GM12878 (cell line): ENCODE results near the gene OCRL. TPM values are rescaled to one million over a fixed set of nuclear protein-coding genes. Genes with fewer than 3 reads are reported as not detected.

Experiments
- ATAC-seq: fragments of 200-7000 bp; cut with Tn5 transposase; 3 replicates; pipeline ENCODE4 v1.9.1; 2020; ENCODE audit warnings: mild to moderate bottlenecking, moderate library complexity
- BruUV-seq: library from RNA; stranded (reverse); fragments of 400-500 nt; replicated peaks from 2 replicates; lab custom pipeline; 2021; lab: Mats Ljungman, UMichigan
- CTCF ChIA-PET: fragments of 300-600 bp; sonication (Branson Sonifier 250); formaldehyde crosslinking; extraction: SDS; loops from one replicate; lab custom pipeline; 2021; ENCODE audit warnings: inconsistent platforms; lab: Yijun Ruan, JAX
- POLR2A ChIA-PET: fragments of 350-600 bp; formaldehyde crosslinking; extraction: SDS; loops from one replicate; lab custom pipeline; 2021; ENCODE audit warnings: inconsistent platforms; lab: Charles Lee
- RAD21 ChIA-PET: fragments of 300-600 bp; sonication (Branson Sonifier 250); formaldehyde crosslinking; loops from one replicate; lab custom pipeline; 2023; ENCODE audit warnings: antibody characterized with exemption; ENCODE audit not compliant: unreplicated experiment; lab: Charles Lee
- SMC1A ChIA-PET: fragments of 300-600 bp; sonication (Branson Sonifier 250); formaldehyde crosslinking; loops from one replicate; lab custom pipeline; 2023; ENCODE audit not compliant: unreplicated experiment, uncharacterized antibody; lab: Charles Lee
- DNase-seq: peaks from one replicate; pipeline ENCODE4 v3.0.0-alpha.2; 2011; ENCODE audit warnings: low read depth, low spot score
- FAIRE-seq: peaks from 3 replicates; lab custom pipeline; 2011; peaks lifted over from hg19 to GRCh38; lab: Jason Lieb, UNC
- H2AFZ ChIP-seq: 2 replicates; pipeline ENCODE4 v1.6.0; 2011; ENCODE audit warnings: low read depth, low read length, control low read depth; ENCODE audit not compliant: control insufficient read depth
- H3K27ac ChIP-seq: 2 replicates; pipeline ENCODE4 v1.5.1; 2011; ENCODE audit warnings: control low read depth; ENCODE audit not compliant: control insufficient read depth, insufficient read depth
- H3K27me3 ChIP-seq, 2 experiments: replicated peaks in 1 of 2; 2 replicates each; pipeline versions ENCODE4 v1.6.0 to v1.6.1; 2011; ENCODE audit warnings: low read length in 1 of 2; ENCODE audit not compliant: control insufficient read depth in 2 of 2, insufficient read depth in 2 of 2
- H3K36me3 ChIP-seq, 2 experiments: 2 replicates each; pipeline ENCODE4 v1.5.1; 2011; ENCODE audit warnings: low read length in 1 of 2; ENCODE audit not compliant: control insufficient read depth in 2 of 2, insufficient read depth in 2 of 2
- H3K4me1 ChIP-seq: 2 replicates; pipeline ENCODE4 v1.6.1; 2011; ENCODE audit warnings: mild to moderate bottlenecking, low read length, moderate library complexity, mixed read lengths; ENCODE audit not compliant: control insufficient read depth, insufficient read depth
- H3K4me2 ChIP-seq: 2 replicates; pipeline ENCODE4 v1.6.0; 2011; ENCODE audit warnings: control low read depth; ENCODE audit not compliant: control insufficient read depth, insufficient read depth
- H3K4me3 ChIP-seq: fragments of 200-600 bp; sonication (generic); 2 replicates; pipeline ENCODE4 v1.5.1; 2016
- H3K79me2 ChIP-seq: 2 replicates; pipeline ENCODE4 v1.6.0; 2011; ENCODE audit warnings: low read length; ENCODE audit not compliant: control insufficient read depth, insufficient read depth
- H3K9ac ChIP-seq: 2 replicates; pipeline ENCODE4 v1.8.0; 2011; ENCODE audit warnings: low read length, control low read depth, mixed read lengths; ENCODE audit not compliant: control insufficient read depth, insufficient read depth
- H3K9me3 ChIP-seq: replicated peaks from 3 replicates; pipeline ENCODE4 v1.5.1; 2011; ENCODE audit warnings: mild to moderate bottlenecking, low read length; ENCODE audit not compliant: control insufficient read depth, insufficient read depth
- H4K20me1 ChIP-seq: 2 replicates; pipeline ENCODE4 v1.6.0; 2011; ENCODE audit not compliant: control insufficient read depth, insufficient read depth
- BMI1 ChIP-seq: fragments of 450-650 bp; IDR thresholded peaks from 2 replicates; pipeline ENCODE4 v1.6.1; 2016; ENCODE audit warnings: mild to moderate bottlenecking, moderate library complexity, borderline replicate concordance
- BRCA1 ChIP-seq: IDR thresholded peaks from 2 replicates; pipeline ENCODE4 v1.6.1; 2011; ENCODE audit warnings: low read depth, low read length, improper control_type of control experiment
- NFIC ChIP-seq: IDR thresholded peaks from 2 replicates; pipeline ENCODE4 v1.6.1; 2012; ENCODE audit warnings: low read depth, mild to moderate bottlenecking, inconsistent platforms, low read length, moderate library complexity
- NFYB ChIP-seq: IDR thresholded peaks from 2 replicates; pipeline ENCODE4 v1.6.1; 2011; ENCODE audit warnings: low read depth, mild to moderate bottlenecking, low read length, improper control_type of control experiment, moderate library complexity; ENCODE audit not compliant: insufficient read depth
- POLR2A ChIP-seq: IDR thresholded peaks from 2 replicates; pipeline ENCODE4 v1.6.1; 2011; ENCODE audit warnings: low read depth, mild to moderate bottlenecking, low read length
- SREBF1 ChIP-seq: IDR thresholded peaks from 2 replicates; pipeline ENCODE4 v1.6.1; 2012; ENCODE audit warnings: mild to moderate bottlenecking, low read length
- YBX1 ChIP-seq: fragments of 450-650 bp; IDR thresholded peaks from 2 replicates; pipeline ENCODE4 v1.6.1; 2016; ENCODE audit warnings: antibody characterized with exemption
- ZNF207 ChIP-seq: fragments of 450-650 bp; IDR thresholded peaks from 2 replicates; pipeline ENCODE4 v1.6.1; 2014; ENCODE audit warnings: antibody characterized with exemption, mild to moderate bottlenecking, borderline replicate concordance
- WGBS: methylation state at CpG from one replicate; pipeline ENCODE4 v1.1.6; 2016; ENCODE audit warnings: low lambda C conversion rate; ENCODE audit not compliant: insufficient replicate concordance, insufficient coverage; ENCODE audit errors: missing lambda C conversion rate; 5-methylcytosine and 5-hydroxymethylcytosine counted together
- in situ Hi-C: fragments of 300-500 bp; cut with MboI; formaldehyde crosslinking; loops from 9 replicates; pipeline ENCODE4 v1.14.3; 2018; ENCODE audit warnings: mixed read lengths
- intact Hi-C: fragments of 100-400 bp; cut with micrococcal nuclease; formaldehyde crosslinking; loops from one replicate; pipeline ENCODE4 v1.14.2; 2022; ENCODE audit not compliant: unreplicated experiment
- polyA plus RNA-seq, 11 experiments: library from polyadenylated mRNA; depleted of rRNA in 4 of 11; unstranded in 6 of 11; stranded (reverse) in 5 of 11; fragments of >200 nt; fragmentation: Nextera tagmentation in 4 of 11; fragmentation: Illumina TruSeq in 1 of 11; extraction: Ambion mirVana in 4 of 11; extraction: Trizol in 1 of 11; gene quantifications; 1 replicate in 1 of 11; 2 replicates in 10 of 11; pipeline versions ENCODE4 v1.2.1 to v1.2.3, GENCODE V29; 2011 to 2016; ENCODE audit warnings: inconsistent platforms in 2 of 11, missing spikeins in 2 of 11, low read depth in 1 of 11
- total RNA-seq, 4 experiments: library from RNA; depleted of rRNA in 3 of 4; stranded (reverse); fragments of >200 nt in 3 of 4; fragmentation: Illumina TruSeq in 1 of 4; extraction: Trizol in 1 of 4; gene quantifications; 2 replicates each; pipeline versions ENCODE4 v1.2.1 to v1.2.3, GENCODE V29; 2013 to 2021
- TF ChIP-seq, protein P1 (sequence below): IDR thresholded peaks from 2 replicates; pipeline ENCODE4 v1.6.1; 2012; ENCODE audit warnings: low read depth, low read length, improper control_type of control experiment
- TF ChIP-seq, protein P2 (sequence below): fragments of 450-650 bp; IDR thresholded peaks from 2 replicates; pipeline ENCODE4 v1.6.1; 2017; ENCODE audit warnings: mild to moderate bottlenecking

Gene OCRL
- total and polyA plus RNA-seq, 10 of the 15 experiments (the other 5 are each of a cell fraction or from before 2014, with no cell fraction given): 0.53 to 4.4 (median 2.3) TPM

DNA sequence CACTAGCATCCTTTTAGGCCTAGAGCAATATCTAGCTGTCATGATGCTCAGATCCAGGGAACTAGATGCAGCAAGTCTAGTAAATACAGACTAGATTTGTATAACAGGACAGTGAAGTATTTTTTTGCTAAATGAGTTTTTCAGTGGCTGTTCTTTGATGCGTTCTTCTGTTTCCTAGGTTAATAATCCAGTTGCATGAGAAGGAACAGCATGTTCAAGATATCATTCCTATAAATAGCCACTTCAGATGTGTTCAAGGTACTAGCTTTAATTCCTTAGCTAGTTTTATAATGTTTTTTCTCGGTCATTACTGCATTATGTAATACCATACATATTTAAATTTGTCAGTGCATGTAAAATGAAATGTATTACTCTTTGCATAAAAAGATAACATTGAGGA, 4.7 kb downstream of the OCRL start:
- no peak overlapping the region for H3K4me2 ChIP-seq
- POLR2A ChIA-PET: no interaction called here
- no peak for ATAC-seq
- no peak for FAIRE-seq
- no peak for TF ChIP-seq NFYB
- TF ChIP-seq ZNF207: no peak
- TF ChIP-seq BRCA1: no peak
- TF ChIP-seq SREBF1: no peak
- no peak for TF ChIP-seq POLR2A
- no peak for TF ChIP-seq BMI1
- no peak for TF ChIP-seq YBX1
- TF ChIP-seq, protein P1, sequence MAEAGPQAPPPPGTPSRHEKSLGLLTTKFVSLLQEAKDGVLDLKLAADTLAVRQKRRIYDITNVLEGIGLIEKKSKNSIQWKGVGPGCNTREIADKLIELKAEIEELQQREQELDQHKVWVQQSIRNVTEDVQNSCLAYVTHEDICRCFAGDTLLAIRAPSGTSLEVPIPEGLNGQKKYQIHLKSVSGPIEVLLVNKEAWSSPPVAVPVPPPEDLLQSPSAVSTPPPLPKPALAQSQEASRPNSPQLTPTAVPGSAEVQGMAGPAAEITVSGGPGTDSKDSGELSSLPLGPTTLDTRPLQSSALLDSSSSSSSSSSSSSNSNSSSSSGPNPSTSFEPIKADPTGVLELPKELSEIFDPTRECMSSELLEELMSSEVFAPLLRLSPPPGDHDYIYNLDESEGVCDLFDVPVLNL: no peak
- TF ChIP-seq NFIC: no peak
- TF ChIP-seq, protein P2, sequence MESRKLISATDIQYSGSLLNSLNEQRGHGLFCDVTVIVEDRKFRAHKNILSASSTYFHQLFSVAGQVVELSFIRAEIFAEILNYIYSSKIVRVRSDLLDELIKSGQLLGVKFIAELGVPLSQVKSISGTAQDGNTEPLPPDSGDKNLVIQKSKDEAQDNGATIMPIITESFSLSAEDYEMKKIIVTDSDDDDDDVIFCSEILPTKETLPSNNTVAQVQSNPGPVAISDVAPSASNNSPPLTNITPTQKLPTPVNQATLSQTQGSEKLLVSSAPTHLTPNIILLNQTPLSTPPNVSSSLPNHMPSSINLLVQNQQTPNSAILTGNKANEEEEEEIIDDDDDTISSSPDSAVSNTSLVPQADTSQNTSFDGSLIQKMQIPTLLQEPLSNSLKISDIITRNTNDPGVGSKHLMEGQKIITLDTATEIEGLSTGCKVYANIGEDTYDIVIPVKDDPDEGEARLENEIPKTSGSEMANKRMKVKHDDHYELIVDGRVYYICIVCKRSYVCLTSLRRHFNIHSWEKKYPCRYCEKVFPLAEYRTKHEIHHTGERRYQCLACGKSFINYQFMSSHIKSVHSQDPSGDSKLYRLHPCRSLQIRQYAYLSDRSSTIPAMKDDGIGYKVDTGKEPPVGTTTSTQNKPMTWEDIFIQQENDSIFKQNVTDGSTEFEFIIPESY: no peak
- CTCF ChIA-PET: no interaction called here
- no peak for DNase-seq
- H3K79me2 ChIP-seq: no peaks in the 10 kb centered on the region
- no peaks in the 10 kb centered on the region for H3K36me3 ChIP-seq
- no peak overlapping the region for H3K4me3 ChIP-seq
- WGBS: 86% methylated on average over 2 of the region's 2 CpGs
- H3K4me1 ChIP-seq: no peaks in the 10 kb centered on the region
- no peaks in the 10 kb centered on the region for H4K20me1 ChIP-seq
- no peaks in the 10 kb centered on the region for H3K9me3 ChIP-seq
- H3K27me3 ChIP-seq: no peaks in the 10 kb centered on the region
- intact Hi-C loops: no loop called here
- in situ Hi-C loops: no loop called here
- SMC1A ChIA-PET: no interaction called here
- H3K27ac ChIP-seq: no peak overlapping the region
- RAD21 ChIA-PET: no interaction called here
- no peak overlapping the region for H2AFZ ChIP-seq
- BruUV-seq: no TSS peak
- no peak overlapping the region for H3K9ac ChIP-seq
